ENCODE measurements around the gene TNF.
A peak's percentile ranks its signal among the peaks of the same experiment; 100 is the strongest.
"Not testable (repeated sequence)": the region's sequence is repeated elsewhere in the genome, so short reads cannot be mapped to it uniquely, and the experiment has no call there.

TNF gene

GRCh38 chr6:31541658-31542521, 33.5 kb upstream of the TNF start, which contains the start of gene DDX39B:
DDX39B (minus strand) TSS chr6:31542003; CDS start chr6:31540532, 1,471 bp downstream.
- peak; percentile 93 for FAIRE-seq
- DNase-seq (ENCODE audit: extremely low spot score, insufficient read length, low read depth) = peak; percentile 77

GRCh38 chr6:31543639-31544038, 31.7 kb upstream of the TNF start:
- FAIRE-seq (no peak), DNase-seq (ENCODE audit: extremely low spot score, insufficient read length, low read depth) (no peak)

GRCh38 chr6:31544676-31545075, 30.7 kb upstream of the TNF start:
- DNase-seq (ENCODE audit: extremely low spot score, insufficient read length, low read depth) (no peak), FAIRE-seq (no peak)

GRCh38 chr6:31545291-31545690, 30.1 kb upstream of the TNF start:
- DNase-seq (ENCODE audit: extremely low spot score, insufficient read length, low read depth) (no peak), FAIRE-seq (no peak)

- peak; percentile 78 for FAIRE-seq
- no peak for DNase-seq (ENCODE audit: extremely low spot score, insufficient read length, low read depth)
Observed at GRCh38 chr6:31546339-31546957, 28.9 kb upstream of the TNF start, which contains the start of gene ATP6V1G2. ATP6V1G2 (minus strand) TSS chr6:31546608; CDS start chr6:31546559, 49 bp downstream.

GRCh38 chr6:31546958-31547726, 28.2 kb upstream of the TNF start, which contains the start of gene NFKBIL1:
NFKBIL1 (plus strand) TSS chr6:31547608; CDS start chr6:31547695, 87 bp downstream.
- DNase-seq (ENCODE audit: extremely low spot score, insufficient read length, low read depth) (peak; percentile 69), FAIRE-seq (peak; percentile 98)

GRCh38 chr6:31547727-31548543, 27.4 kb upstream of the TNF start:
- DNase-seq (ENCODE audit: extremely low spot score, insufficient read length, low read depth) (no peak), FAIRE-seq (no peak)

- DNase-seq (ENCODE audit: extremely low spot score, insufficient read length, low read depth) (no peak), FAIRE-seq (no peak)
Observed at GRCh38 chr6:31548544-31548873, 26.9 kb upstream of the TNF start.

GRCh38 chr6:31551371-31551770, 24.0 kb upstream of the TNF start:
- peak; percentile 85 for FAIRE-seq
- DNase-seq (ENCODE audit: extremely low spot score, insufficient read length, low read depth) = not testable (repeated sequence)

GRCh38 chr6:31556307-31556706, 19.1 kb upstream of the TNF start:
- peak; percentile 73 for FAIRE-seq
- no peak for DNase-seq (ENCODE audit: extremely low spot score, insufficient read length, low read depth)

GRCh38 chr6:31557443-31558317, 17.7 kb upstream of the TNF start:
- DNase-seq (ENCODE audit: extremely low spot score, insufficient read length, low read depth) = no peak
- no peak for FAIRE-seq

GRCh38 chr6:31558318-31558625, 17.1 kb upstream of the TNF start:
- FAIRE-seq = no peak
- DNase-seq (ENCODE audit: extremely low spot score, insufficient read length, low read depth) = no peak

- DNase-seq (ENCODE audit: extremely low spot score, insufficient read length, low read depth) (no peak), FAIRE-seq (peak; percentile 95)
Observed at GRCh38 chr6:31558631-31559500, 16.5 kb upstream of the TNF start.

GRCh38 chr6:31559606-31559957, 15.8 kb upstream of the TNF start:
- DNase-seq (ENCODE audit: extremely low spot score, insufficient read length, low read depth) (no peak), FAIRE-seq (no peak)

GRCh38 chr6:31559958-31560696, 15.2 kb upstream of the TNF start:
- DNase-seq (ENCODE audit: extremely low spot score, insufficient read length, low read depth) (no peak), FAIRE-seq (peak; percentile 98)

- DNase-seq (ENCODE audit: extremely low spot score, insufficient read length, low read depth) = no peak
- no peak for FAIRE-seq
Observed at GRCh38 chr6:31560697-31561058, 14.7 kb upstream of the TNF start.

- no peak for FAIRE-seq
- no peak for DNase-seq (ENCODE audit: extremely low spot score, insufficient read length, low read depth)
Observed at GRCh38 chr6:31567531-31568370, 7.6 kb upstream of the TNF start.

All from GM18507 (cell line).